ENCODE measurements around the gene HOXC6.

The HOXC6 gene

DNA sequence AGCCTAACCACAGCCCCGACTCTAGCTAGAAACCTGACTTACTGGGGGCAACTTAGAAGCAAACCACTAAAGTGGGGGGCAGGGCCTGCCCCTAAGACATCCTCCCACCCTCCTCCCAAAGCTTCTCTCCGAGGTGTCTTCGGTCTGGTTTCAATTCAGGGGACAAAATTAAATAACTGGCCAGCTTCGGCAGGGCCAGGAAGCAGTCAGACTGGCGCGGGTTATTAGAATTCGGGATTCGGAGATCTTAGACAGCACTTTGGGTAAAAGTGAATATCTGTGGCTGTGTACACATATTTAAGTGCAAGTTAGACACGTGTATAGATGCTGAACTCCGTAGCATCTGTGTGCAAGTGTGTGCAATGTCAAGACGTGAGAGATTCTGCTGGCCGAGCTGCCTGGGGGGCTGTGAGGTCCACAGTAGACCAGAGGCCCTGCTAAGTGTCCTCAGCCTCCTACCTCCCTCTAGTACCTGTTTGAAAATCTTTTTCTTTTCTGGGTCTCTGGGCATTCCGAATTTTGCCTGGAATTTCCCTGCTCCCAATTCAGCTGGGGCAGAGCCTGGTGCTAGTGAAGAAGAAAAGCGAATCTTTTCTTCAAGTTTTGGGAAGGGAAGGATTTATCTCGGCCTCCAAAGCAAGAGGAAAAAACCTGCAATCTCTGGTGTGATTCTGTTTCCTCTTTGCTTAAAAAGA lies 47.3 kb upstream of the HOXC6 start:
- no peaks in the 10 kb centered on the region for H3K36me3 ChIP-seq (ENCODE audit: insufficient read depth, low read length)
- H3F3A ChIP-seq (ENCODE audit: low read depth) = no peaks in the 10 kb centered on the region
- TF ChIP-seq EZH2phosphoT487 (IDR thresholded peaks at IDR 0.05; ENCODE audit: borderline replicate concordance) = no peak
- TF ChIP-seq, protein P1, sequence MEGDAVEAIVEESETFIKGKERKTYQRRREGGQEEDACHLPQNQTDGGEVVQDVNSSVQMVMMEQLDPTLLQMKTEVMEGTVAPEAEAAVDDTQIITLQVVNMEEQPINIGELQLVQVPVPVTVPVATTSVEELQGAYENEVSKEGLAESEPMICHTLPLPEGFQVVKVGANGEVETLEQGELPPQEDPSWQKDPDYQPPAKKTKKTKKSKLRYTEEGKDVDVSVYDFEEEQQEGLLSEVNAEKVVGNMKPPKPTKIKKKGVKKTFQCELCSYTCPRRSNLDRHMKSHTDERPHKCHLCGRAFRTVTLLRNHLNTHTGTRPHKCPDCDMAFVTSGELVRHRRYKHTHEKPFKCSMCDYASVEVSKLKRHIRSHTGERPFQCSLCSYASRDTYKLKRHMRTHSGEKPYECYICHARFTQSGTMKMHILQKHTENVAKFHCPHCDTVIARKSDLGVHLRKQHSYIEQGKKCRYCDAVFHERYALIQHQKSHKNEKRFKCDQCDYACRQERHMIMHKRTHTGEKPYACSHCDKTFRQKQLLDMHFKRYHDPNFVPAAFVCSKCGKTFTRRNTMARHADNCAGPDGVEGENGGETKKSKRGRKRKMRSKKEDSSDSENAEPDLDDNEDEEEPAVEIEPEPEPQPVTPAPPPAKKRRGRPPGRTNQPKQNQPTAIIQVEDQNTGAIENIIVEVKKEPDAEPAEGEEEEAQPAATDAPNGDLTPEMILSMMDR (conservative IDR thresholded peaks at IDR 0.05; ENCODE audit: low read length) = no peak
- no peaks in the 10 kb centered on the region for H3K9me2 ChIP-seq (replicated peaks; ENCODE audit: low read depth, low read length)
- no peak overlapping the region for H3K4me3 ChIP-seq (ENCODE audit: low read length, poor library complexity, severe bottlenecking)
- no peaks in the 10 kb centered on the region for H4K20me1 ChIP-seq (ENCODE audit: insufficient read depth, low read length, poor library complexity, severe bottlenecking)
- H3K9me3 ChIP-seq (ENCODE audit: insufficient read depth, low read depth, low read length) = no peaks in the 10 kb centered on the region
- H3K4me1 ChIP-seq (ENCODE audit: insufficient read depth, low read length, poor library complexity, severe bottlenecking) = peaks cover 25% of the 10 kb centered on the region
- H2AFZ ChIP-seq (ENCODE audit: low read length) = no peak overlapping the region
- peaks cover 9% of the 10 kb centered on the region; the same call in 1 of the 2 replicates for H3K79me2 ChIP-seq (ENCODE audit: insufficient read depth, low read length)
- H3K27me3 ChIP-seq (ENCODE audit: insufficient read depth, low read length, poor library complexity, severe bottlenecking) = no peaks in the 10 kb centered on the region
- H3K9ac ChIP-seq (ENCODE audit: low read depth, low read length, poor library complexity, severe bottlenecking) = no peak overlapping the region
- no peak overlapping the region for H3K4me2 ChIP-seq (ENCODE audit: low read depth, low read length, poor library complexity, severe bottlenecking)

DNA sequence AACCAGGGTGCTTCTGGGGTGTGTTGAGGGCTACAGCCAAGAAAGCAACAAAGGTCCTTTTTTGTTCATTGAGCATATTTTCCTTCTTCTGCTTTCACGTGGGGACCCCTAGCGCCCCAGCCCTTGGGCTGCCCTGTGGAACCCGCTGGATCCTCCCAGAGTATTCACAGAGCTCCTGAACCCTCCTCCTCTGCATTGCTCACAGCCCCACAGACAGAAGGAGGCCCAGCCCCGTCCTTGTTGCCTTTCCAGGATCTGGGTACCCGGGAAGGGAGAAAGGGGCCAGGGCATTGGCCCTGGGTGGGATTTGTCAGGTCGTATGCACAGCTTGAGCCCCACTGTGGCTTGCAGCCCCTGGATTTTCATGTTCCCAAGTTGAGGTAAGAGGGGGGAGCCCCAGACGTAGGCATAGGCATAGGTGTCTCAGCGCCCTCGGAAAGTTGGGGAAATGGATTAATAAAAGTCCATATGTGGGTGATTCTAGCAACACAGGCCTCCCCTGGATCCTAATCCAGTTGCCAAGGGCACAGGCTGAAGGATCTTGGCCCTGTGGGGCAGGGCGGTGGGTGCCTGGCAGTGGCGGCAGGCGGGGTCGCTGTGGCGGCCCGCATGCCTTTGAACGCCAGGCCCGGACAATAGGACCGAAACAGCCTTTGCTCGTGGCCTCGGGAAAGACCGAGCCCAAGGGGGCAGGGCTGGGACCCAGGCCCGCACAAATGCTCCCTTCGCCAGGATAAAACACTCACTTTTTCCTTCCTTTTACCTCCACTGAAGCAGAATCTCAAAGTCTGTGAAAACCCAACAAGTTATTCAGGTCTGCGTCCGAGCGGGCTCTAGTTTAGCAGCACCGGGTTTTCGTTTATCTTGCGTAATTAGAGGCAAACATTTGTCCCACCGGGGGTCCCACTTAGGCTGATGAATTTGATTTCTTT lies 46.3 kb upstream of the HOXC6 start:
- no peaks in the 10 kb centered on the region for H3K9me3 ChIP-seq (ENCODE audit: insufficient read depth, low read depth, low read length)
- H3K4me3 ChIP-seq (ENCODE audit: low read length, poor library complexity, severe bottlenecking) = no peak overlapping the region
- peaks cover 11% of the 10 kb centered on the region; the same call in 1 of the 2 replicates for H3K79me2 ChIP-seq (ENCODE audit: insufficient read depth, low read length)
- no peak for TF ChIP-seq EZH2phosphoT487 (IDR thresholded peaks at IDR 0.05; ENCODE audit: borderline replicate concordance)
- TF ChIP-seq, protein P1 (conservative IDR thresholded peaks at IDR 0.05; ENCODE audit: low read length) = no peak
- H3K9me2 ChIP-seq (replicated peaks; ENCODE audit: low read depth, low read length) = no peaks in the 10 kb centered on the region
- H3F3A ChIP-seq (ENCODE audit: low read depth) = no peaks in the 10 kb centered on the region
- no peaks in the 10 kb centered on the region for H4K20me1 ChIP-seq (ENCODE audit: insufficient read depth, low read length, poor library complexity, severe bottlenecking)
- no peak overlapping the region for H3K9ac ChIP-seq (ENCODE audit: low read depth, low read length, poor library complexity, severe bottlenecking)
- H3K4me2 ChIP-seq (ENCODE audit: low read depth, low read length, poor library complexity, severe bottlenecking) = no peak overlapping the region
- peaks cover 26% of the 10 kb centered on the region for H3K4me1 ChIP-seq (ENCODE audit: insufficient read depth, low read length, poor library complexity, severe bottlenecking)
- H2AFZ ChIP-seq (ENCODE audit: low read length) = no peak overlapping the region
- H3K27me3 ChIP-seq (ENCODE audit: insufficient read depth, low read length, poor library complexity, severe bottlenecking) = no peaks in the 10 kb centered on the region
- no peaks in the 10 kb centered on the region for H3K36me3 ChIP-seq (ENCODE audit: insufficient read depth, low read length)

DNA sequence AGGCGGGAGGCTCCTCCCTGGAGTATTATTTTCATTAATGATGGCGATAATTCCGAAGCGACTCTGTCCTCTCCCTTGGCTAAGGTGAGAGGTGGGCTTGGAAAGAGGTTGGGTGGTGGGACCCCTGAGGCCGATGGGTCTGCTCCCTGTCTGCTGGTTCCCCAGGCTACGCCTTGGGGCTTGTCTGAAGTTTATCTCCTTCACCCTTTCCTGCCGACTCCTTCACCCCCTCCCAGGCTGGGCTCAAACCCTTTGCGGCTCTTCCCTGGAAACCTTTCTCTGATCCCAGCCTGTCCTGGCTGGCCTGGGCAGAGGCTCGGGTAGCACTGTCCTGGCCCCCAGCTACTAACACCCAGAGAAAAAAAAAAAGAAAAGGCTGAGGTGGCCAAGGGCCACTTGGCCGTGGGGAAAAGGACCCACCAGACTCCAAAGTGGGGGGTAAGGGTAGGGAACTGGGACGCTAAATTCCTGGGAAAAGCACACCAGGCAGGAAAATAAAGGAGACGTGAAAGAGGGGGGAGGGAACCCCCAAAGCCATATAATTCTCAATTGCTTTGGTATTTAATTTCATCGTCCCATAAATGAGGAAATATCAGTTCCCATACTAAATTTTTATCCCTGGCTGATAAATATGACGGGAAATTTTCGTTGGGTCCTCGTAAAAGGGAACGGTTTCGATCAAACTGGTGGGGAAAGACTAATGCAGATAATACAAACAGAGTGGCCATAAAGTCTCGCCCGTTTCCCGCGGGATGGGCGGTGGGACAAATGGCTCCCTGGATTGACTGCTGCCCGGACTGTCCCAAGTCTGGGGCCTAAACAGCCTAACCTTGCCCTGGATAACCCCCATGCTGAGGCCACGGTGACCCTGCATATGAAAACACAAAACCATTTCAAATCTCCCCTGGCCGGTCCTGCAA lies 45.3 kb upstream of the HOXC6 start:
- H3K4me2 ChIP-seq (ENCODE audit: low read depth, low read length, poor library complexity, severe bottlenecking) = no peak overlapping the region
- H3K27me3 ChIP-seq (ENCODE audit: insufficient read depth, low read length, poor library complexity, severe bottlenecking) = no peaks in the 10 kb centered on the region
- peaks cover 17% of the 10 kb centered on the region; the same call in 1 of the 2 replicates for H3K79me2 ChIP-seq (ENCODE audit: insufficient read depth, low read length)
- H3K36me3 ChIP-seq (ENCODE audit: insufficient read depth, low read length) = no peaks in the 10 kb centered on the region
- H3K4me3 ChIP-seq (ENCODE audit: low read length, poor library complexity, severe bottlenecking) = no peak overlapping the region
- H3K9ac ChIP-seq (ENCODE audit: low read depth, low read length, poor library complexity, severe bottlenecking) = no peak overlapping the region
- H3F3A ChIP-seq (ENCODE audit: low read depth) = no peaks in the 10 kb centered on the region
- H3K9me2 ChIP-seq (replicated peaks; ENCODE audit: low read depth, low read length) = no peaks in the 10 kb centered on the region
- H4K20me1 ChIP-seq (ENCODE audit: insufficient read depth, low read length, poor library complexity, severe bottlenecking) = no peaks in the 10 kb centered on the region
- peaks cover 37% of the 10 kb centered on the region for H3K4me1 ChIP-seq (ENCODE audit: insufficient read depth, low read length, poor library complexity, severe bottlenecking)
- H2AFZ ChIP-seq (ENCODE audit: low read length) = no peak overlapping the region
- TF ChIP-seq, protein P1 (conservative IDR thresholded peaks at IDR 0.05; ENCODE audit: low read length) = no peak
- no peak for TF ChIP-seq EZH2phosphoT487 (IDR thresholded peaks at IDR 0.05; ENCODE audit: borderline replicate concordance)
- no peaks in the 10 kb centered on the region for H3K9me3 ChIP-seq (ENCODE audit: insufficient read depth, low read depth, low read length)

Data from Loucy (cell line).